Suprapubic skin (tissue), 4 donors: Measurements from ENCODE around the gene LSM6. TPM values are rescaled to one million over a fixed set of nuclear protein-coding genes. Genes with fewer than 3 reads are reported as not detected.

Experiments used
- DNase-seq, 2 donors: peaks; one replicate each; pipeline ENCODE4 v3.0.0-alpha.2; 2019; ENCODE audit warnings: low spot score in 2 of 2
- H3K27ac ChIP-seq: fragments of 200-600 bp; sonication (generic); one replicate; pipeline ENCODE4 v1.5.1; 2019
- H3K27me3 ChIP-seq: fragments of 200-600 bp; sonication (generic); one replicate; pipeline ENCODE4 v1.5.1; 2019
- H3K36me3 ChIP-seq: fragments of 200-600 bp; sonication (generic); one replicate; pipeline ENCODE4 v1.5.1; 2019
- H3K4me1 ChIP-seq: fragments of 200-600 bp; sonication (generic); one replicate; pipeline ENCODE4 v1.5.1; 2019
- H3K4me3 ChIP-seq: fragments of 200-600 bp; sonication (generic); one replicate; pipeline ENCODE4 v1.5.1; 2019; ENCODE audit warnings: mild to moderate bottlenecking
- H3K9me3 ChIP-seq: fragments of 200-600 bp; sonication (generic); one replicate; pipeline ENCODE4 v1.5.1; 2019
- CTCF ChIP-seq, 2 donors: fragments of 200-600 bp in 1 of 2; fragments of 450-650 bp in 1 of 2; sonication (generic) in 1 of 2; IDR thresholded peaks; one replicate each; pipeline ENCODE4 v1.5.1; 2016 to 2019; ENCODE audit warnings: antibody characterized with exemption in 2 of 2, mild to moderate bottlenecking in 1 of 2, moderate library complexity in 1 of 2
- EP300 ChIP-seq: sonication (generic); formaldehyde crosslinking; IDR thresholded peaks from one replicate; pipeline ENCODE4 v1.6.1; 2017; ENCODE audit warnings: antibody characterized with exemption
- POLR2A ChIP-seq, 2 donors: fragments of 450-650 bp; IDR thresholded peaks; one replicate each; pipeline ENCODE4 v1.6.1; 2017; ENCODE audit warnings: antibody characterized with exemption in 2 of 2, mild to moderate bottlenecking in 2 of 2, moderate library complexity in 2 of 2
- POLR2AphosphoS5 ChIP-seq, 3 donors: sonication (generic); formaldehyde crosslinking; IDR thresholded peaks; one replicate each; pipeline ENCODE4 v1.6.1; 2017; ENCODE audit warnings: antibody characterized with exemption in 3 of 3
- WGBS: methylation state at CpG from one replicate; pipeline ENCODE4 v1.1.5; 2018; 5-methylcytosine and 5-hydroxymethylcytosine counted together
- total RNA-seq, 4 donors: library from RNA; depleted of rRNA; stranded (reverse); fragments of >200 nt; gene quantifications; one replicate each; pipeline ENCODE4 v1.1.0, GENCODE V29; 2016

Gene LSM6
- total RNA-seq, 4 donors from 2014 or later, result 14.7 to 30.2 (median 25.2) TPM

DNA sequence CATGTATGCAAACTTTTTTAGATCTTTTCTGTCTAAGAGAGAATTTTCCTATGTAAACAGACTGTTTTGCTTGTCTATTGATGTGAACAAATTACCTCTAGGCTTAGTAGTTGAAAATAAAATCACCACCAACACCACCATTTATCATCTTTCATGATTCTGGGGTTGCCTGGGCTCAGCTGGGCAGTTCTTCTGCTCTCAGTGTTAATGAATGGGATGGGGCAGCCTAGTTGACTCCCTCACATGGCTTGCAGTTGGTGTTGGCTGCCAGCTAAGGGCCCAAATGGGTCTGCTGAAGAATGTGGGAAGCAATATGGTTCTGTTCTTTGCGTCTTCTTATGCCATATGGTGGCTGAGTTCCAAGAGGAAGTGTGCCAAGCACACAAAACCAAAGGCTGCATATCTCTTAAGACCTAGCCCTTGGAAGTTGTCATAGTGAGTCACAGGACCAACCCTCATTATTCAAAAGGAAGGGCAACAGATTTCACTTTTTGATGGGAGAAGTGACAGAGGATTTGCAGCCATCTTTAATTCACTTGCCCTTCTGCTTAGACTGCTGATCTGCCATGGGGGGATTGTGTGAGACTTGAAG lies 56.7 kb downstream of the LSM6 start:
- H3K36me3 ChIP-seq, result no peaks in the 10 kb centered on the region
- no peak for DNase-seq
- H3K27me3 ChIP-seq, result no peaks in the 10 kb centered on the region
- H3K9me3 ChIP-seq, result no peaks in the 10 kb centered on the region
- no peak overlapping the region for H3K27ac ChIP-seq
- TF ChIP-seq CTCF (IDR thresholded peaks at IDR 0.05) (no peak), POLR2A (IDR thresholded peaks at IDR 0.05) (no peak), POLR2AphosphoS5 (IDR thresholded peaks at IDR 0.05) (no peak), EP300 (no peak)
- 71% methylated on average over 1 of the region's 1 CpG for WGBS
- no peaks in the 10 kb centered on the region for H3K4me1 ChIP-seq
- H3K4me3 ChIP-seq, result no peak overlapping the region

DNA sequence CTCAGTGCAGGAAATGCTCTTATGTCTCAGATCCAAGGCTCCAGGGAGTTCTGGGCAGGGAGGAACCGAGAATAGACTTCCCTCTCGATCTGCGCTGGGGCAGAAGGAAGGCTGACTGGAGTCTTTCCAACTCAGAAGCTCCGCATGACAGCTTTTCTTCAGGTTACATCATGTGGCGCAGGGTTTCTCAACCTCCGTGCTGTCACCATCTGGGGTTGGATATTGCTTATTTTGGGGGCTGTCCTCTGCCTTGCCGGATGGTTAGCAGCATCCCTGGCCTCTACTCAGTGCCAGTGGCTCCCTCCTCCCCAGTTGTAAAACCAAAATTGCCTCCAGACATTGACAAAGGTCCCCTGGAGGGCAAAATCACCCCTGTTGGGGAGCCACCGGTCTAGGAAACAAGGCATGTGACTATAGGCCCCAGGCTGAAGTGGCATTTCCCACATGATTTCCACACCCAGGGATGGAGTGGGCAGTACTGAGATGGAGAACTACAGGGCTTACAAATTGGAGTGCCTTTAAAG lies 60.2 kb downstream of the LSM6 start:
- Histone ChIP-seq H3K27ac (peak overlapping the region; percentile 54), H3K4me3 (no peak overlapping the region), H3K4me1 (no peaks in the 10 kb centered on the region), H3K27me3 (no peaks in the 10 kb centered on the region), H3K9me3 (no peaks in the 10 kb centered on the region), H3K36me3 (no peaks in the 10 kb centered on the region)
- 56% methylated on average over 8 of the region's 8 CpGs for WGBS
- DNase-seq, result no peak
- TF ChIP-seq POLR2A (IDR thresholded peaks at IDR 0.05) (no peak), CTCF (IDR thresholded peaks at IDR 0.05) (no peak), POLR2AphosphoS5 (IDR thresholded peaks at IDR 0.05) (no peak), EP300 (no peak)

DNA sequence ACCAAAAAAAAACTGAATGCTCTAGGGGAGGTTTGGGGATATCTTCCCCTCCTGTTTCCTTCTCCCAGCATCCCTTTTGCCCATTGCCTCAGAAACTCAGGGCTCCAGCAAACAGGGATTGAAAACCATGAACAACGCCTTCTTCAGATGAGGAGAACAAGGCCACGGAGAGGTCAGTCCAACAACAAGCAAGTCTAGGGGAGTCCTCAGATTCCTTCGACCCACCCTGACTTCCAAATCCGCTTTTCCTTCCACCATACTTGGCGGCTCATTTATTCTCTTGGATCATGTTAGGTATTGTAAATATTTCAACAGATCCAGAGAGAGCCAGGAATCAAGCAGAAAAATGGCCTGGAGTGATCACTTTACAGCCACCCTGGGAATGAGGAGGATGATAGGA lies 60.7 kb downstream of the LSM6 start:
- Histone ChIP-seq H3K27me3 (no peaks in the 10 kb centered on the region), H3K4me1 (peaks cover 4% of the 10 kb centered on the region), H3K27ac (peak overlapping the region; percentile 54), H3K4me3 (no peak overlapping the region), H3K9me3 (no peaks in the 10 kb centered on the region), H3K36me3 (no peaks in the 10 kb centered on the region)
- TF ChIP-seq POLR2AphosphoS5 (IDR thresholded peaks at IDR 0.05), result no peak
- TF ChIP-seq EP300, result no peak
- TF ChIP-seq POLR2A (IDR thresholded peaks at IDR 0.05), result no peak
- TF ChIP-seq CTCF (IDR thresholded peaks at IDR 0.05), result no peak
- DNase-seq, result no peak
- 75% methylated on average over 5 of the region's 5 CpGs for WGBS

DNA sequence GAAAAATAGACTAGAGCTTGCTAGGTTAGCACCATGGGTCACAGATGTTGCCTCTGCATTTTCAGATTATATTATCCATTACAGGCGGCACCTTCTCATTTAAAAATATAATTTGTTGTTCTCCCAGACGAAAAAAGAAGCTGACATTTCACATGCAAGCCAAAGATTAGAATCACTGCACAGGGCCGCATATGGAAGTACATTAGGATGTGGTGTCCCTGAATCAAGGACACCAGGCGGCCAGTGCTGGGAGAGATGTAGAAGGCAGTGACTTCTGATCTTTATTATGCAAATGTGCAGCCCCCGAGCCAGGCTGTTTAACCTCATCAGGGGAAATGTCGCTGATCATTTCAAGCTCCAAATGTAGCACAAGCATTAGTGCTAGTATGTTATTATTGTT lies 61.6 kb downstream of the LSM6 start:
- TF ChIP-seq POLR2A (IDR thresholded peaks at IDR 0.05) (no peak), EP300 (no peak), POLR2AphosphoS5 (IDR thresholded peaks at IDR 0.05) (no peak), CTCF (IDR thresholded peaks at IDR 0.05) (no peak)
- DNase-seq, result no peak
- H3K27ac ChIP-seq, result no peak overlapping the region
- peaks cover 11% of the 10 kb centered on the region for H3K4me1 ChIP-seq
- H3K36me3 ChIP-seq, result no peaks in the 10 kb centered on the region
- no peak overlapping the region for H3K4me3 ChIP-seq
- H3K27me3 ChIP-seq, result no peaks in the 10 kb centered on the region
- 85% methylated on average over 6 of the region's 6 CpGs for WGBS
- H3K9me3 ChIP-seq, result no peaks in the 10 kb centered on the region

DNA sequence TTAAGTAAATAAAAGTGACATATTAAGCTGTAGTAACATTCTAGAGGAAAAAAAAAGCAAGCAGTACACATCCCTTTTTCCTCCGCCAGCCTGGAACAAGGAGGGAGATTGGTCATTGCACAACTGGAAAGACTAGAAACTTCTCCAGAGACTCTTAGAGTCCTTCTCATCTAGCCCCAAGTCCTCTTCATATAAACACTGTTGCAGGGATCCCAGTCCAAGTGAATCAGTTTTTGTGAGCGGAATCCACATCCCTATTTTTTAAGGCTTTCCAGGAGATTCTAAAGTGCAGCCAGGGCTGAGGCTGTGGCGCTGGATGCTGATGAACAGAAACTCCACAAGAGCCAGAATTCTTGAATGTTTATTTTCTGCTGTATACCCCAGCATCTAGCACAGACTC lies 62.6 kb downstream of the LSM6 start:
- DNase-seq, result no peak
- Histone ChIP-seq H3K27me3 (no peaks in the 10 kb centered on the region), H3K36me3 (no peaks in the 10 kb centered on the region), H3K4me1 (peaks cover 21% of the 10 kb centered on the region), H3K4me3 (no peak overlapping the region), H3K27ac (no peak overlapping the region), H3K9me3 (no peaks in the 10 kb centered on the region)
- 87% methylated on average over 3 of the region's 3 CpGs for WGBS
- TF ChIP-seq POLR2AphosphoS5 (IDR thresholded peaks at IDR 0.05) (no peak), EP300 (no peak), POLR2A (IDR thresholded peaks at IDR 0.05) (no peak), CTCF (IDR thresholded peaks at IDR 0.05) (no peak)

Other genes starting within 250 kb of the LSM6 start
- 10 to 100 TPM in 2 of 4 donors, 1 to 10 TPM in 2; 3.0 to 11.0 (median 8.8) TPM for gene ZNF827, start 236.9 kb upstream of the LSM6 start, total RNA-seq
- gene REELD1, start 38.8 kb downstream of the LSM6 start, total RNA-seq, result 1 to 10 TPM in 1 of 4 donors, not detected in 3; 2.0 TPM